HG03097 (cell line): ENCODE measurements around the gene CCDC127.
"Not testable (repeated sequence)": the region's sequence is repeated elsewhere in the genome, so short reads cannot be mapped to it uniquely, and the experiment has no call there.

Experiments
- ATAC-seq: cut with Tn5 transposase; IDR thresholded peaks from one replicate; pipeline ENCODE4 v1.9.1; 2021; ENCODE audit not compliant: unreplicated experiment, low FRiP score

The CCDC127 gene

GRCh38 chr5:174876-175465, 43.0 kb downstream of the CCDC127 start:
- no peak for ATAC-seq

GRCh38 chr5:174291-174600, 43.7 kb downstream of the CCDC127 start:
- no peak for ATAC-seq

GRCh38 chr5:173392-174290, 44.3 kb downstream of the CCDC127 start:
- ATAC-seq, result no peak

- ATAC-seq, result no peak
Observed at GRCh38 chr5:172841-173251, 45.1 kb downstream of the CCDC127 start.

GRCh38 chr5:172421-172820, 45.5 kb downstream of the CCDC127 start:
- no peak for ATAC-seq

GRCh38 chr5:171801-172331, 46.1 kb downstream of the CCDC127 start:
- ATAC-seq, result no peak

- no peak for ATAC-seq
Observed at GRCh38 chr5:170971-171800, 46.8 kb downstream of the CCDC127 start.

- no peak for ATAC-seq
Observed at GRCh38 chr5:169728-170094, 48.2 kb downstream of the CCDC127 start.

- no peak for ATAC-seq
Observed at GRCh38 chr5:169071-169727, 48.8 kb downstream of the CCDC127 start.

- no peak for ATAC-seq
Observed at GRCh38 chr5:167982-168660, 49.8 kb downstream of the CCDC127 start.

- ATAC-seq, result no peak
Observed at GRCh38 chr5:167511-167910, 50.4 kb downstream of the CCDC127 start.

GRCh38 chr5:166441-167372, 51.2 kb downstream of the CCDC127 start:
- ATAC-seq, result no peak

- not testable (repeated sequence) for ATAC-seq
Observed at GRCh38 chr5:164783-165182, 53.2 kb downstream of the CCDC127 start.

GRCh38 chr5:164244-164643, 53.7 kb downstream of the CCDC127 start:
- ATAC-seq, result no peak

GRCh38 chr5:163841-164240, 54.1 kb downstream of the CCDC127 start:
- ATAC-seq, result no peak

- no peak for ATAC-seq
Observed at GRCh38 chr5:163338-163620, 54.7 kb downstream of the CCDC127 start.

GRCh38 chr5:162565-163337, 55.2 kb downstream of the CCDC127 start:
- ATAC-seq, result no peak

GRCh38 chr5:162190-162564, 55.8 kb downstream of the CCDC127 start:
- no peak for ATAC-seq

GRCh38 chr5:161803-162110, 56.2 kb downstream of the CCDC127 start:
- ATAC-seq, result no peak
